Naive B cell (primary cell): ENCODE measurements around the gene GGT7. TPM values are rescaled to one million over a fixed set of nuclear protein-coding genes. Genes with fewer than 3 reads are reported as not detected.
"Not testable (repeated sequence)": the region's sequence is repeated elsewhere in the genome, so short reads cannot be mapped to it uniquely, and the experiment has no call there.

Source experiments
- ATAC-seq, 2 donors: fragments of 150-1000 bp; cut with Tn5 transposase; 2 replicates each; pipeline ENCODE4 v1.10.0; 2021; ENCODE audit warnings: low read depth in 2 of 2, mild to moderate bottlenecking in 2 of 2, moderate library complexity in 2 of 2
- DNase-seq: peaks from one replicate; pipeline ENCODE4 v3.0.0; 2022
- H3K27ac Mint-ChIP-seq, 6 donors: one replicate each; pipeline ENCODE4 v1.8.0; 2020 to 2022; ENCODE audit warnings: mild to moderate bottlenecking in 6 of 6, mixed read lengths in 6 of 6, moderate library complexity in 5 of 6, inconsistent platforms in 2 of 6
- H3K27me3 Mint-ChIP-seq, 3 donors: one replicate each; pipeline ENCODE4 v1.8.0; 2021 to 2022; ENCODE audit warnings: mixed read lengths in 3 of 3, mild to moderate bottlenecking in 1 of 3
- H3K36me3 Mint-ChIP-seq, 2 donors: one replicate each; pipeline ENCODE4 v1.8.0; 2020 to 2022; ENCODE audit warnings: mixed read lengths in 2 of 2, inconsistent platforms in 1 of 2, mild to moderate bottlenecking in 1 of 2
- H3K4me1 Mint-ChIP-seq, 3 donors: one replicate each; pipeline ENCODE4 v1.8.0; 2020 to 2022; ENCODE audit warnings: mixed read lengths in 3 of 3, inconsistent platforms in 1 of 3, mild to moderate bottlenecking in 1 of 3, moderate library complexity in 1 of 3
- H3K4me3 Mint-ChIP-seq, 8 donors: one replicate each; pipeline ENCODE4 v1.8.0; 2020 to 2022; ENCODE audit warnings: mild to moderate bottlenecking in 8 of 8, mixed read lengths in 8 of 8, moderate library complexity in 8 of 8, inconsistent platforms in 2 of 8
- H3K9me3 Mint-ChIP-seq, 7 donors: one replicate each; pipeline ENCODE4 v1.8.0; 2020 to 2022; ENCODE audit warnings: mixed read lengths in 7 of 7, mild to moderate bottlenecking in 5 of 7, inconsistent platforms in 2 of 7, moderate library complexity in 1 of 7
- polyA plus RNA-seq, 6 donors: library from polyadenylated mRNA; unstranded; fragments of 300-500 nt; fragmentation: Illumina TruSeq; gene quantifications; one replicate each; pipeline ENCODE4 v1.2.3, GENCODE V29; 2021; ENCODE audit warnings: low read depth in 6 of 6

Gene GGT7
- polyA plus RNA-seq, result 1 to 10 TPM; 2.6 to 6.2 (median 4.2) TPM

GRCh38 chr20:34872622-34873224 is at the start of gene GGT7:
TSS of gene GGT7 (minus strand) at chr20:34872856. CDS start at chr20:34872815, 41 bp downstream.
- Mint-ChIP-seq H3K27me3 (no peaks in the 10 kb centered on the region), H3K4me1 (peaks cover 50 to 56% (median 50%) of the 10 kb centered on the region in 3 donors)

GRCh38 chr20:34921436-34921835 is 48.8 kb upstream of the GGT7 start:
- peaks cover 5 to 8% of the 10 kb centered on the region in 2 donors for H3K36me3 Mint-ChIP-seq
- no peaks in the 10 kb centered on the region for H3K27me3 Mint-ChIP-seq
- peaks cover 0 to 3% (median 0%) of the 10 kb centered on the region in 7 donors for H3K9me3 Mint-ChIP-seq
- H3K4me3 Mint-ChIP-seq, result no peak overlapping the region
- ATAC-seq, result no peak
- no peaks in the 10 kb centered on the region for H3K4me1 Mint-ChIP-seq
- H3K27ac Mint-ChIP-seq, result no peak overlapping the region
- DNase-seq, result no peak

More at GRCh38 chr20:34872622-34873224, at the start of gene GGT7:
- peak within 1 kb of the TSS; percentile 83 to 93 (median 90) for H3K4me3 Mint-ChIP-seq
- H3K27ac Mint-ChIP-seq, result peak within 1 kb of the TSS in 5 of 6 donors; percentile 49 to 92 (median 84)
- DNase-seq (peak; percentile 82), ATAC-seq (peak; percentile 65)
- no peaks in the 10 kb centered on the region for H3K36me3 Mint-ChIP-seq
- no peaks in the 10 kb centered on the region for H3K9me3 Mint-ChIP-seq

GRCh38 chr20:34920055-34920454 is 47.4 kb upstream of the GGT7 start:
- Mint-ChIP-seq H3K4me3 (no peak overlapping the region), H3K36me3 (peaks cover 5 to 8% of the 10 kb centered on the region in 2 donors), H3K9me3 (peaks cover 0 to 3% (median 0%) of the 10 kb centered on the region in 7 donors), H3K27me3 (no peaks in the 10 kb centered on the region), H3K27ac (no peak overlapping the region), H3K4me1 (no peaks in the 10 kb centered on the region)
- ATAC-seq (no peak), DNase-seq (no peak)

- H3K9me3 Mint-ChIP-seq, result peaks cover 0 to 3% (median 0%) of the 10 kb centered on the region in 7 donors
- H3K4me3 Mint-ChIP-seq, result no peak overlapping the region
- no peaks in the 10 kb centered on the region for H3K4me1 Mint-ChIP-seq
- peaks cover 5 to 8% of the 10 kb centered on the region in 2 donors for H3K36me3 Mint-ChIP-seq
- H3K27ac Mint-ChIP-seq, result no peak overlapping the region
- no peak for DNase-seq
- H3K27me3 Mint-ChIP-seq, result no peaks in the 10 kb centered on the region
- no peak for ATAC-seq
Observed at GRCh38 chr20:34916774-34917354, 44.2 kb upstream of the GGT7 start.

- no peak for DNase-seq
- H3K27ac Mint-ChIP-seq, result no peak overlapping the region
- no peaks in the 10 kb centered on the region for H3K27me3 Mint-ChIP-seq
- H3K36me3 Mint-ChIP-seq, result peaks cover 5 to 8% of the 10 kb centered on the region in 2 donors
- no peaks in the 10 kb centered on the region for H3K4me1 Mint-ChIP-seq
- no peak overlapping the region for H3K4me3 Mint-ChIP-seq
- no peak for ATAC-seq
- H3K9me3 Mint-ChIP-seq, result peaks cover 0 to 3% (median 0%) of the 10 kb centered on the region in 7 donors
Observed at GRCh38 chr20:34915749-34916455, 43.2 kb upstream of the GGT7 start.

GRCh38 chr20:34915131-34915530 is 42.5 kb upstream of the GGT7 start:
- peaks cover 2 to 4% of the 10 kb centered on the region in 2 donors for H3K36me3 Mint-ChIP-seq
- DNase-seq (no peak), ATAC-seq (no peak)
- H3K4me1 Mint-ChIP-seq, result no peaks in the 10 kb centered on the region
- H3K27ac Mint-ChIP-seq, result no peak overlapping the region
- peaks cover 0 to 2% (median 0%) of the 10 kb centered on the region in 7 donors for H3K9me3 Mint-ChIP-seq
- no peak overlapping the region for H3K4me3 Mint-ChIP-seq
- no peaks in the 10 kb centered on the region for H3K27me3 Mint-ChIP-seq

- ATAC-seq (no peak), DNase-seq (no peak)
- H3K27me3 Mint-ChIP-seq, result no peaks in the 10 kb centered on the region
- H3K4me1 Mint-ChIP-seq, result peaks cover 0 to 4% (median 0%) of the 10 kb centered on the region in 3 donors
- H3K36me3 Mint-ChIP-seq, result no peaks in the 10 kb centered on the region
- no peaks in the 10 kb centered on the region for H3K9me3 Mint-ChIP-seq
- H3K4me3 Mint-ChIP-seq, result no peak overlapping the region
- H3K27ac Mint-ChIP-seq, result no peak overlapping the region
Observed at GRCh38 chr20:34907616-34908469, 35.2 kb upstream of the GGT7 start.

- Mint-ChIP-seq H3K36me3 (no peaks in the 10 kb centered on the region), H3K9me3 (no peaks in the 10 kb centered on the region), H3K27me3 (no peaks in the 10 kb centered on the region), H3K4me3 (no peak overlapping the region), H3K4me1 (peaks cover 0 to 4% (median 0%) of the 10 kb centered on the region in 3 donors), H3K27ac (peak overlapping the region in 1 of 6 donors; percentile 69)
- ATAC-seq, result no peak
- no peak for DNase-seq
Observed at GRCh38 chr20:34904202-34904621, 31.6 kb upstream of the GGT7 start.

GRCh38 chr20:34898731-34899130 is 26.1 kb upstream of the GGT7 start:
- H3K9me3 Mint-ChIP-seq, ATAC-seq, H3K36me3 Mint-ChIP-seq, H3K4me1 Mint-ChIP-seq, H3K27me3 Mint-ChIP-seq, DNase-seq, H3K27ac Mint-ChIP-seq, H3K4me3 Mint-ChIP-seq: not testable (repeated sequence)

GRCh38 chr20:34898129-34898528 is 25.5 kb upstream of the GGT7 start:
- not testable (repeated sequence) for DNase-seq, H3K36me3 Mint-ChIP-seq, H3K4me3 Mint-ChIP-seq, H3K27me3 Mint-ChIP-seq, H3K4me1 Mint-ChIP-seq, ATAC-seq, H3K9me3 Mint-ChIP-seq, H3K27ac Mint-ChIP-seq

- no peak for DNase-seq
- Mint-ChIP-seq H3K36me3 (no peaks in the 10 kb centered on the region), H3K9me3 (peaks cover 0 to 2% (median 0%) of the 10 kb centered on the region in 7 donors), H3K4me3 (no peak overlapping the region), H3K27me3 (no peaks in the 10 kb centered on the region), H3K27ac (no peak overlapping the region), H3K4me1 (peaks cover 0 to 9% (median 3%) of the 10 kb centered on the region in 3 donors)
- no peak for ATAC-seq
Observed at GRCh38 chr20:34896086-34896621, 23.5 kb upstream of the GGT7 start.

GRCh38 chr20:34895465-34895864 is 22.8 kb upstream of the GGT7 start:
- Mint-ChIP-seq H3K27ac (no peak overlapping the region), H3K4me3 (no peak overlapping the region), H3K36me3 (no peaks in the 10 kb centered on the region), H3K4me1 (peaks cover 0 to 9% (median 5%) of the 10 kb centered on the region in 3 donors), H3K27me3 (no peaks in the 10 kb centered on the region), H3K9me3 (peaks cover 0 to 2% (median 0%) of the 10 kb centered on the region in 7 donors)
- no peak for DNase-seq
- no peak for ATAC-seq

GRCh38 chr20:34894723-34895122 is 22.1 kb upstream of the GGT7 start:
- ATAC-seq (no peak), DNase-seq (no peak)
- H3K36me3 Mint-ChIP-seq, result no peaks in the 10 kb centered on the region
- peaks cover 0 to 9% (median 5%) of the 10 kb centered on the region in 3 donors for H3K4me1 Mint-ChIP-seq
- H3K4me3 Mint-ChIP-seq, result no peak overlapping the region
- peaks cover 0 to 2% (median 0%) of the 10 kb centered on the region in 7 donors for H3K9me3 Mint-ChIP-seq
- no peak overlapping the region for H3K27ac Mint-ChIP-seq
- H3K27me3 Mint-ChIP-seq, result no peaks in the 10 kb centered on the region
